HepG2 (cell line): ENCODE results near the gene COMMD9. TPM values are rescaled to one million over a fixed set of nuclear protein-coding genes. Genes with fewer than 3 reads are reported as not detected.

Experiments
- ATAC-seq: fragments of 200-7000 bp; cut with Tn5 transposase; 3 replicates; pipeline ENCODE4 v1.9.1; 2020; ENCODE audit warnings: mild to moderate bottlenecking, moderate library complexity
- BruUV-seq: library from RNA; stranded (reverse); fragments of 400-500 nt; replicated peaks from 2 replicates; lab custom pipeline; 2021; lab: Mats Ljungman, UMichigan
- CTCF ChIA-PET: fragments of 300-600 bp; formaldehyde crosslinking; extraction: SDS; loops from one replicate; lab custom pipeline; 2021; ENCODE audit warnings: low total read pairs, inconsistent platforms, low intra/inter-chr PET ratio; lab: Yijun Ruan, JAX
- POLR2A ChIA-PET: fragments of 350-600 bp; sonication (Branson Sonifier 250); formaldehyde crosslinking; loops from one replicate; lab custom pipeline; 2020; ENCODE audit warnings: antibody characterized with exemption, inconsistent platforms; lab: Yijun Ruan, JAX
- DNase-seq: peaks from one replicate; pipeline ENCODE4 v3.0.0-alpha.2; 2015; ENCODE audit warnings: low spot score
- FAIRE-seq: peaks from 3 replicates; lab custom pipeline; 2011; peaks lifted over from hg19 to GRCh38; lab: Jason Lieb, UNC
- H2AFZ ChIP-seq: one replicate; pipeline ENCODE4 v1.6.1; 2011; ENCODE audit warnings: low read length, inconsistent platforms
- H3K27ac ChIP-seq: fragments of 300-600 bp; 3 replicates; pipeline ENCODE4 v1.8.0; 2011; ENCODE audit warnings: mixed run types, mild to moderate bottlenecking, mixed read lengths, low read length, inconsistent platforms; ENCODE audit not compliant: insufficient read depth; ENCODE audit errors: extremely low read length
- H3K27me3 ChIP-seq, 2 experiments: fragments of 200-600 bp in 1 of 2; 2 replicates in 1 of 2; 3 replicates in 1 of 2; pipeline versions ENCODE4 v1.6.0 to v1.8.0; 2011; ENCODE audit warnings: low read length in 2 of 2, mild to moderate bottlenecking in 2 of 2, moderate library complexity in 2 of 2, inconsistent platforms in 1 of 2; ENCODE audit not compliant: insufficient read depth in 2 of 2, control insufficient read depth in 1 of 2
- H3K36me3 ChIP-seq, 2 experiments: fragments of 200-600 bp in 1 of 2; replicated peaks in 1 of 2; 2 replicates in 1 of 2; 3 replicates in 1 of 2; pipeline versions ENCODE4 v1.5.1 to v1.8.0; 2011; ENCODE audit warnings: low read length in 2 of 2, inconsistent platforms in 1 of 2; ENCODE audit not compliant: insufficient read depth in 2 of 2, control insufficient read depth in 1 of 2
- H3K4me1 ChIP-seq: 2 replicates; pipeline ENCODE4 v1.5.1; 2012; ENCODE audit warnings: low read length, inconsistent platforms; ENCODE audit not compliant: insufficient read depth
- H3K4me2 ChIP-seq: 2 replicates; pipeline ENCODE4 v1.6.0; 2011; ENCODE audit warnings: low read depth, low read length, inconsistent platforms
- H3K4me3 ChIP-seq, 3 experiments: fragments of 200-600 bp in 1 of 3; sonication (generic), shearing (Covaris generic) in 1 of 3; replicated peaks in 1 of 3; 2 replicates each; pipeline ENCODE4 v1.5.1; 2011 to 2016; ENCODE audit warnings: low read length in 3 of 3, inconsistent platforms in 2 of 3, low read depth in 2 of 3, mild to moderate bottlenecking in 2 of 3, control low read depth in 1 of 3, mixed read lengths in 1 of 3; ENCODE audit not compliant: insufficient read depth in 1 of 3
- H3K79me2 ChIP-seq: one replicate; pipeline ENCODE4 v1.6.1; 2011; ENCODE audit warnings: low read length, inconsistent platforms; ENCODE audit not compliant: insufficient read depth
- H3K9ac ChIP-seq: 2 replicates; pipeline ENCODE4 v1.6.0; 2011; ENCODE audit warnings: mild to moderate bottlenecking, low read depth, low read length, inconsistent platforms; ENCODE audit not compliant: insufficient read depth
- H3K9me3 ChIP-seq: 2 replicates; pipeline ENCODE4 v1.5.1; 2012; ENCODE audit warnings: mild to moderate bottlenecking, low read length
- H4K20me1 ChIP-seq: 2 replicates; pipeline ENCODE4 v1.6.0; 2011; ENCODE audit warnings: inconsistent platforms, mild to moderate bottlenecking, low read length, moderate library complexity; ENCODE audit not compliant: insufficient read depth
- CHD2 ChIP-seq: IDR thresholded peaks from 2 replicates; pipeline ENCODE4 v1.6.1; 2011; ENCODE audit warnings: low read depth, low read length, improper control_type of control experiment
- FOSL2 ChIP-seq: sonication (generic); formaldehyde crosslinking; IDR thresholded peaks from 2 replicates; pipeline ENCODE4 v1.4.0; 2020; ENCODE audit warnings: missing genetic modification reagents
- JARID2 ChIP-seq: sonication (generic); formaldehyde crosslinking; IDR thresholded peaks from 2 replicates; pipeline ENCODE4 v1.8.1; 2023; ENCODE audit warnings: missing genetic modification reagents, inconsistent platforms; ENCODE audit not compliant: insufficient replicate concordance
- MAZ ChIP-seq, 2 experiments: sonication (generic) in 1 of 2; formaldehyde crosslinking in 1 of 2; IDR thresholded peaks; 2 replicates each; pipeline versions ENCODE4 v1.5.0 to v1.6.1; 2012 to 2020; ENCODE audit warnings: low read depth in 2 of 2, mild to moderate bottlenecking in 2 of 2, borderline replicate concordance in 1 of 2, improper control_type of control experiment in 1 of 2, low read length in 1 of 2, missing genetic modification reagents in 1 of 2, moderate library complexity in 1 of 2
- MEIS2 ChIP-seq: sonication (generic); formaldehyde crosslinking; IDR thresholded peaks from 2 replicates; pipeline ENCODE4 v1.9.0; 2021; ENCODE audit warnings: mild to moderate bottlenecking, missing genetic modification reagents
- NKX3-1 ChIP-seq: sonication (generic); formaldehyde crosslinking; IDR thresholded peaks from 2 replicates; pipeline ENCODE4 v1.5.0; 2020; ENCODE audit warnings: missing genetic modification reagents
- NR3C1 ChIP-seq: sonication (generic); formaldehyde crosslinking; IDR thresholded peaks from 2 replicates; pipeline ENCODE4 v1.4.0; 2020; ENCODE audit warnings: missing genetic modification reagents
- ONECUT2 ChIP-seq: sonication (generic); formaldehyde crosslinking; IDR thresholded peaks from 2 replicates; pipeline ENCODE4 v1.4.0; 2020; ENCODE audit warnings: missing genetic modification reagents
- PRMT3 ChIP-seq: sonication (generic); formaldehyde crosslinking; IDR thresholded peaks from 2 replicates; pipeline ENCODE4 v1.8.1; 2022; ENCODE audit warnings: low read depth, mild to moderate bottlenecking, moderate library complexity, missing genetic modification reagents, borderline replicate concordance
- SIN3A ChIP-seq: IDR thresholded peaks from 2 replicates; pipeline ENCODE4 v1.6.1; 2011; ENCODE audit warnings: low read depth, mild to moderate bottlenecking, control low read depth, low read length, borderline replicate concordance
- SMARCC2 ChIP-seq: fragments of 450-650 bp; IDR thresholded peaks from 2 replicates; pipeline ENCODE4 v1.6.1; 2017; ENCODE audit warnings: antibody characterized with exemption, mild to moderate bottlenecking
- SRSF1 ChIP-seq: fragments of 200-400 bp; formaldehyde crosslinking; optimal IDR thresholded peaks from 2 replicates; pipeline ENCODE3; 2017; ENCODE audit warnings: mild to moderate bottlenecking, low read depth, low read length, moderate library complexity
- ZBTB20 ChIP-seq: sonication (generic); formaldehyde crosslinking; IDR thresholded peaks from 2 replicates; pipeline ENCODE4 v1.8.1; 2023; ENCODE audit warnings: missing genetic modification reagents, low read depth, mild to moderate bottlenecking, borderline replicate concordance
- ZNF333 ChIP-seq: sonication (generic); formaldehyde crosslinking; IDR thresholded peaks from 2 replicates; pipeline ENCODE4 v1.4.0; 2020; ENCODE audit warnings: mild to moderate bottlenecking, missing genetic modification reagents, borderline replicate concordance
- ZNF441 ChIP-seq: sonication (generic); formaldehyde crosslinking; IDR thresholded peaks from 2 replicates; pipeline ENCODE4 v1.7.0; 2021; ENCODE audit warnings: missing genetic modification reagents, borderline replicate concordance
- ZNF550 ChIP-seq: sonication (generic); formaldehyde crosslinking; IDR thresholded peaks from 2 replicates; pipeline ENCODE4 v1.4.0; 2020; ENCODE audit warnings: mild to moderate bottlenecking, missing genetic modification reagents, borderline replicate concordance
- ZNF557 ChIP-seq: sonication (generic); formaldehyde crosslinking; IDR thresholded peaks from 2 replicates; pipeline ENCODE4 v1.4.0; 2020; ENCODE audit warnings: missing genetic modification reagents
- WGBS: methylation state at CpG from one replicate; pipeline ENCODE4 v1.1.6; 2017; ENCODE audit warnings: low lambda C conversion rate; 5-methylcytosine and 5-hydroxymethylcytosine counted together
- in situ Hi-C: cut with HindIII; loops from 2 replicates; pipeline ENCODE4 v1.10.0; 2017; ENCODE audit warnings: low pct_unique_long_range_greater_than_20kb; ENCODE audit not compliant: extremely low pct_ligation_motif_present
- intact Hi-C: fragments of 100-400 bp; cut with micrococcal nuclease; formaldehyde crosslinking; loops from one replicate; pipeline ENCODE4 v1.10.0; 2022; ENCODE audit not compliant: unreplicated experiment
- polyA plus RNA-seq, 8 experiments: library from polyadenylated mRNA; depleted of rRNA in 3 of 8; stranded (reverse) in 7 of 8; unstranded in 1 of 8; fragments of >200 nt; fragmentation: Illumina TruSeq in 4 of 8; extraction: Trizol in 4 of 8; gene quantifications; 2 replicates each; pipeline versions ENCODE4 v1.2.1 to v1.2.3, GENCODE V29; 2011 to 2016; ENCODE audit warnings: low read depth in 4 of 8, missing spikeins in 1 of 8, mixed read lengths in 1 of 8; ENCODE audit not compliant: insufficient read depth in 1 of 8
- total RNA-seq, 5 experiments: library from RNA; depleted of rRNA; stranded (reverse); fragments of >200 nt; fragmentation: Illumina TruSeq; extraction: Trizol; gene quantifications; 2 replicates each; pipeline ENCODE4 v1.2.3, GENCODE V29; 2016; ENCODE audit warnings: low read depth in 1 of 5
- TF ChIP-seq, protein P1 (sequence below): sonication (generic); formaldehyde crosslinking; conservative IDR thresholded peaks from 2 replicates; pipeline ENCODE4 v1.4.0; 2020; ENCODE audit warnings: missing genetic modification reagents

Gene COMMD9
- total and polyA plus RNA-seq, 2 of the 13 experiments (the other 11 are each of a cell fraction or from before 2014, with no cell fraction given) = 47.3 to 76.7 TPM

DNA sequence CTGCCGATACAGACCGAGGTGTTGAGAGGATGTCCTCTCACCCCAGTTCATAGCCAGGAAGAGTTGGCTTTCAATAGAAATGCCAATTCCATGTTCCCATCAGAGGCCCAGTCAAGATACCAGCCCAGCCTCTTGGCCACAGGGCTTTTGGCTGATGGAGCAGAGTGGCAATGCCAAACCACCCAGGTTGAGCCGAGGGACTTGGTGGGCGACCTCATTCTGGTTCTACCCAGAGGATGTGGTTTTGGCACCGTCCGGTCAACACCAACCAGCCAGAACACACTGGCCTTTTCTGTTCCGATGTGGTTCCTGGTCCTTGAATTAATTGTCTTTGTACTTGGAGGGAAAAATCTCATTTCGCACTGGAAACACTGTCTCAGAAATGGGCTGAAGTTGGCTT is 60.5 kb downstream of the COMMD9 start:
- 66% methylated on average over 6 of the region's 8 CpGs for WGBS
- Histone ChIP-seq H3K4me2 (no peak overlapping the region), H3K79me2 (no peaks in the 10 kb centered on the region), H3K36me3 (no peaks in the 10 kb centered on the region), H3K4me3 (no peak overlapping the region), H3K27me3 (no peaks in the 10 kb centered on the region; a peak in 1 of 5 replicates), H4K20me1 (no peaks in the 10 kb centered on the region), H3K9me3 (no peaks in the 10 kb centered on the region), H3K27ac (no peak overlapping the region), H3K4me1 (no peaks in the 10 kb centered on the region), H3K9ac (no peak overlapping the region), H2AFZ (no peak overlapping the region)
- no peak for DNase-seq
- ATAC-seq = no peak
- CTCF ChIA-PET = no interaction called here
- FAIRE-seq = no peak
- in situ Hi-C loops (no loop called here), intact Hi-C loops (no loop called here)
- POLR2A ChIA-PET = no interaction called here
- TF ChIP-seq NR3C1 (no peak), ZBTB20 (CRISPR knock-in tag) (no peak), MEIS2 (CRISPR knock-in tag) (no peak), FOSL2 (CRISPR knock-in tag) (no peak), CHD2 (no peak)
- BruUV-seq = no TSS peak

DNA sequence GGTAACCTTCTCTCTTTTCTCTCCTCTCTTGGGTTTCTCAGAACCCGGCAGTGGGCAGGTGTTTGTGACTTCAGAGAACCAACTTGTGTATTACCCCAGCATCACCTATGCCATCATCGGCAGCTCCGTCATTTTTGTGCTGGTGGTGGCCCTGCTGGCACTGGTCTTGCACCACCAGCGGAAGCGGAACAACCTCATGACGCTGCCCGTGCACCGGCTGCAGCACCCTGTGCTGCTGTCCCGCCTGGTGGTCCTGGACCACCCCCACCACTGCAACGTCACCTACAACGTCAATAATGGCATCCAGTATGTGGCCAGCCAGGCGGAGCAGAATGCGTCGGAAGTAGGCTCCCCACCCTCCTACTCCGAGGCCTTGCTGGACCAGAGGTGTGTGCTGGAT is 62.2 kb downstream of the COMMD9 start:
- H3K9me3 ChIP-seq = no peaks in the 10 kb centered on the region
- CTCF ChIA-PET = no interaction called here
- no peaks in the 10 kb centered on the region for H3K79me2 ChIP-seq
- in situ Hi-C loops (no loop called here), intact Hi-C loops (no loop called here)
- H3K27me3 ChIP-seq = no peaks in the 10 kb centered on the region; a peak in 1 of 5 replicates
- no peak overlapping the region for H2AFZ ChIP-seq
- H3K36me3 ChIP-seq = no peaks in the 10 kb centered on the region
- no peaks in the 10 kb centered on the region for H4K20me1 ChIP-seq
- H3K4me2 ChIP-seq = no peak overlapping the region
- no peak overlapping the region for H3K27ac ChIP-seq
- no peak for FAIRE-seq
- POLR2A ChIA-PET = no interaction called here
- ATAC-seq = no peak
- H3K9ac ChIP-seq = no peak overlapping the region
- DNase-seq = no peak
- no peak overlapping the region for H3K4me3 ChIP-seq
- WGBS = 48% methylated on average over 10 of the region's 15 CpGs
- BruUV-seq = no TSS peak
- no peaks in the 10 kb centered on the region for H3K4me1 ChIP-seq
- TF ChIP-seq SMARCC2 (no peak), MAZ (IDR thresholded peaks at IDR 0.05; ENCODE audit: borderline replicate concordance, low read depth, low read length) (no peak), MAZ (CRISPR knock-in tag; IDR thresholded peaks at IDR 0.05; ENCODE audit: low read depth) (no peak), ONECUT2 (CRISPR knock-in tag) (no peak), SRSF1 (no peak), SIN3A (no peak), PRMT3 (CRISPR knock-in tag) (no peak), NKX3-1 (no peak), ZNF557 (CRISPR knock-in tag) (no peak), ZNF441 (CRISPR knock-in tag) (no peak), ZNF333 (no peak), JARID2 (CRISPR knock-in tag) (no peak), ZNF550 (CRISPR knock-in tag) (no peak)
- TF ChIP-seq, protein P1, sequence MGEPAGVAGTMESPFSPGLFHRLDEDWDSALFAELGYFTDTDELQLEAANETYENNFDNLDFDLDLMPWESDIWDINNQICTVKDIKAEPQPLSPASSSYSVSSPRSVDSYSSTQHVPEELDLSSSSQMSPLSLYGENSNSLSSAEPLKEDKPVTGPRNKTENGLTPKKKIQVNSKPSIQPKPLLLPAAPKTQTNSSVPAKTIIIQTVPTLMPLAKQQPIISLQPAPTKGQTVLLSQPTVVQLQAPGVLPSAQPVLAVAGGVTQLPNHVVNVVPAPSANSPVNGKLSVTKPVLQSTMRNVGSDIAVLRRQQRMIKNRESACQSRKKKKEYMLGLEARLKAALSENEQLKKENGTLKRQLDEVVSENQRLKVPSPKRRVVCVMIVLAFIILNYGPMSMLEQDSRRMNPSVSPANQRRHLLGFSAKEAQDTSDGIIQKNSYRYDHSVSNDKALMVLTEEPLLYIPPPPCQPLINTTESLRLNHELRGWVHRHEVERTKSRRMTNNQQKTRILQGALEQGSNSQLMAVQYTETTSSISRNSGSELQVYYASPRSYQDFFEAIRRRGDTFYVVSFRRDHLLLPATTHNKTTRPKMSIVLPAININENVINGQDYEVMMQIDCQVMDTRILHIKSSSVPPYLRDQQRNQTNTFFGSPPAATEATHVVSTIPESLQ (CRISPR knock-in tag) = no peak
